Kidney epithelial cell (primary cell): ENCODE results near the gene KRT13. TPM values are rescaled to one million over a fixed set of nuclear protein-coding genes. Genes with fewer than 3 reads are reported as not detected.

Source experiments
- DNase-seq: peaks from one replicate; pipeline ENCODE4 v3.0.0-alpha.2; 2010; ENCODE audit warnings: low read depth
- H3K27me3 ChIP-seq: 2 replicates; pipeline ENCODE4 v1.6.0; 2011; ENCODE audit warnings: low read length; ENCODE audit not compliant: control insufficient read depth, insufficient read depth
- H3K36me3 ChIP-seq: 2 replicates; pipeline ENCODE4 v1.5.1; 2011; ENCODE audit warnings: low read length; ENCODE audit not compliant: control insufficient read depth, insufficient read depth
- H3K4me3 ChIP-seq: 2 replicates; pipeline ENCODE4 v1.5.1; 2011; ENCODE audit warnings: low read depth, mild to moderate bottlenecking, control low read depth, low read length
- CTCF ChIP-seq: IDR thresholded peaks from 2 replicates; pipeline ENCODE4 v1.5.1; 2011; ENCODE audit warnings: mild to moderate bottlenecking, moderate library complexity, low read length, control low read depth, inconsistent platforms; ENCODE audit not compliant: insufficient read depth, poor library complexity, severe bottlenecking
- total RNA-seq: library from RNA; depleted of rRNA; stranded (reverse); fragments of >200 nt; gene quantifications from 2 replicates; pipeline ENCODE4 v1.2.3, GENCODE V29; 2015

Gene KRT13
- total RNA-seq, 1 donor from 2014 or later = not detected

- Histone ChIP-seq H3K36me3 (no peaks in the 10 kb centered on the region), H3K27me3 (no peaks in the 10 kb centered on the region), H3K4me3 (no peak within 1 kb of the TSS)
- DNase-seq = no peak
- TF ChIP-seq CTCF = no peak
These were observed 24.4 kb downstream of the KRT13 start, which contains the start of gene KRT35 for GRCh38 chr17:41481036-41481435. TSS of gene KRT35 (minus strand) at chr17:41481151. CDS start at chr17:41481097, 54 bp downstream.

GRCh38 chr17:41480581-41480980 is 24.8 kb downstream of the KRT13 start:
- no peaks in the 10 kb centered on the region for H3K36me3 ChIP-seq
- H3K27me3 ChIP-seq = no peaks in the 10 kb centered on the region
- no peak for TF ChIP-seq CTCF
- no peak overlapping the region for H3K4me3 ChIP-seq
- no peak for DNase-seq

GRCh38 chr17:41480136-41480535 is 25.3 kb downstream of the KRT13 start:
- Histone ChIP-seq H3K36me3 (no peaks in the 10 kb centered on the region), H3K27me3 (no peaks in the 10 kb centered on the region), H3K4me3 (no peak overlapping the region)
- DNase-seq = no peak
- TF ChIP-seq CTCF = no peak

GRCh38 chr17:41478237-41478636 is 27.2 kb downstream of the KRT13 start:
- Histone ChIP-seq H3K4me3 (no peak overlapping the region), H3K27me3 (no peaks in the 10 kb centered on the region), H3K36me3 (no peaks in the 10 kb centered on the region)
- DNase-seq = no peak
- TF ChIP-seq CTCF = no peak

- Histone ChIP-seq H3K4me3 (no peak overlapping the region), H3K36me3 (no peaks in the 10 kb centered on the region), H3K27me3 (no peaks in the 10 kb centered on the region)
- TF ChIP-seq CTCF = no peak
- DNase-seq = no peak
These were observed 28.3 kb downstream of the KRT13 start for GRCh38 chr17:41476866-41477815.

GRCh38 chr17:41475421-41475820 is 30.0 kb downstream of the KRT13 start:
- DNase-seq = no peak
- Histone ChIP-seq H3K36me3 (no peaks in the 10 kb centered on the region), H3K27me3 (no peaks in the 10 kb centered on the region), H3K4me3 (no peak overlapping the region)
- no peak for TF ChIP-seq CTCF
